ENCODE data around the gene WDR88. TPM values are rescaled to one million over a fixed set of nuclear protein-coding genes. Genes with fewer than 3 reads are reported as not detected.

Gene WDR88
- total and polyA plus RNA-seq, 2 of the 4 experiments (the other 2 are of a cell fraction): not detected

GRCh38 chr19:33208904-33209849, 77.3 kb downstream of the WDR88 start:
- Histone ChIP-seq H3K27me3 (ENCODE audit: control insufficient read depth, insufficient read depth, low read length) (no peaks in the 10 kb centered on the region; the same call in 1 of the 2 replicates), H3K4me2 (ENCODE audit: low read depth, low read length) (no peak overlapping the region), H3K56ac (ENCODE audit: extremely low read depth, insufficient read depth, low read length) (no peak overlapping the region), H3K4me1 (ENCODE audit: control insufficient read depth, insufficient read depth, low read length) (no peaks in the 10 kb centered on the region), H2AK5ac (ENCODE audit: low read depth, low read length) (no peak overlapping the region), H3K79me1 (ENCODE audit: low read depth in 1 of 2, low read length in 2 of 2) (no peaks in the 10 kb centered on the region), H3K9ac (ENCODE audit: low read depth, low read length) (no peak overlapping the region), H3K23ac (ENCODE audit: low read depth, low read length) (no peak overlapping the region), H2BK5ac (ENCODE audit: low read depth, low read length, poor library complexity, severe bottlenecking) (no peak overlapping the region), H3K9me3 (ENCODE audit: control insufficient read depth, insufficient read depth, low read length) (no peaks in the 10 kb centered on the region), H3K14ac (replicated peaks; ENCODE audit: low read depth, low read length) (no peak overlapping the region), H3K27ac (ENCODE audit: insufficient read depth, low read length) (no peak overlapping the region), H2BK15ac (ENCODE audit: low read depth, low read length) (no peak overlapping the region), H4K91ac (ENCODE audit: insufficient read depth, low read depth, low read length) (no peak overlapping the region), H3K36me3 (ENCODE audit: control insufficient read depth, insufficient read depth, low read length) (peaks cover 11% of the 10 kb centered on the region; the same call in 1 of the 2 replicates), H2BK120ac (ENCODE audit: low read depth, low read length) (no peak overlapping the region), H2AK9ac (replicated peaks; ENCODE audit: low read depth, low read length, poor library complexity) (no peak overlapping the region), H4K8ac (ENCODE audit: low read depth in 2 of 2, low read length in 2 of 2) (no peak overlapping the region), H3K9me1 (ENCODE audit: insufficient read depth, low read length) (no peaks in the 10 kb centered on the region), H3K4ac (ENCODE audit: low read depth, low read length) (no peak overlapping the region), H3K4me3 (ENCODE audit: insufficient read depth, low read depth, low read length) (no peak overlapping the region), H4K5ac (ENCODE audit: low read depth, low read length) (no peak overlapping the region), H3K18ac (ENCODE audit: low read depth, low read length) (no peak overlapping the region), H2BK20ac (ENCODE audit: low read depth, low read length) (no peak overlapping the region), H2AFZ (replicated peaks; ENCODE audit: low read length, poor library complexity) (no peak overlapping the region), H4K20me1 (ENCODE audit: insufficient read depth, low read length) (no peaks in the 10 kb centered on the region)
- TF ChIP-seq RCOR1 (IDR thresholded peaks at IDR 0.05; ENCODE audit: insufficient replicate concordance, low read length) (no peak), RFX5 (IDR thresholded peaks at IDR 0.05; ENCODE audit: low read depth, low read length) (no peak), CTCF (conservative IDR thresholded peaks at IDR 0.05; ENCODE audit: low read depth, low read length) (no peak), CHD1 (IDR thresholded peaks at IDR 0.05; ENCODE audit: low read depth, low read length) (no peak), USF2 (IDR thresholded peaks at IDR 0.05; ENCODE audit: low read depth, low read length) (no peak), POLR2A (IDR thresholded peaks at IDR 0.05; ENCODE audit: low read depth, low read length) (no peak), ELK1 (IDR thresholded peaks at IDR 0.05; ENCODE audit: borderline replicate concordance, low read depth, low read length) (no peak), CEBPB (IDR thresholded peaks at IDR 0.05; ENCODE audit: low read depth, low read length) (no peak), SMC3 (IDR thresholded peaks at IDR 0.05; ENCODE audit: low read depth, low read length) (no peak), MAZ (IDR thresholded peaks at IDR 0.05; ENCODE audit: borderline replicate concordance, low read depth, low read length) (no peak), MAFK (IDR thresholded peaks at IDR 0.05; ENCODE audit: low read depth, low read length) (no peak), RAD21 (IDR thresholded peaks at IDR 0.05; ENCODE audit: low read length) (no peak), NFE2L2 (IDR thresholded peaks at IDR 0.05; ENCODE audit: low read depth, low read length) (no peak), FOS (IDR thresholded peaks at IDR 0.05; ENCODE audit: low read depth, low read length) (no peak), BHLHE40 (IDR thresholded peaks at IDR 0.05; ENCODE audit: low read depth, low read length) (no peak)
- ChIA-PET CTCF (no interaction called here), POLR2A (ENCODE audit: unreplicated experiment) (no interaction called here)
- WGBS, 2 experiments (ENCODE audit: extremely low coverage in 2 of 2, insufficient read length in 1 of 2): 90% methylated on average over 2 of the region's 24 CpGs; no CpG with 5 or more reads in 1 of the 2 experiments
- DNase-seq (no peak), ATAC-seq (ENCODE audit: low read depth) (no peak)
- BruUV-seq (replicated peaks): no TSS peak
- intact Hi-C loops (cut with micrococcal nuclease) (no loop called here), in situ Hi-C loops (cut with MboI; ENCODE audit: low sequenced_read_pairs) (no loop called here), dilution Hi-C loops (cut with HindIII; ENCODE audit: low sequenced_read_pairs, unreplicated experiment) (no loop called here)

All from IMR-90 (cell line).